SK-N-SH treated with all-trans-retinoic acid at 6 μM for 48 hours (cell line): Measurements from ENCODE around the gene SELENOM.

Experiments
- ATAC-seq: fragments of 200-7000 bp; cut with Tn5 transposase; 3 replicates; pipeline ENCODE4 v1.9.1; 2020; ENCODE audit warnings: mild to moderate bottlenecking, moderate library complexity
- ARNTL ChIP-seq: fragments of 450-650 bp; formaldehyde crosslinking; IDR thresholded peaks from 2 replicates; pipeline ENCODE4 v1.5.0; 2020; ENCODE audit warnings: low read depth, mild to moderate bottlenecking, moderate library complexity, borderline replicate concordance
- BACH2 ChIP-seq: fragments of 250-450 bp; sonication (Bioruptor Pico); IDR thresholded peaks from 2 replicates; pipeline ENCODE4 v1.9.0; 2021; ENCODE audit warnings: mild to moderate bottlenecking, borderline replicate concordance
- CSDC2 ChIP-seq: fragments of 250-450 bp; sonication (Bioruptor Pico); IDR thresholded peaks from 2 replicates; pipeline ENCODE4 v1.5.0; 2020; ENCODE audit warnings: mild to moderate bottlenecking, moderate library complexity
- ESRRG ChIP-seq: fragments of 250-450 bp; sonication (Bioruptor Pico); IDR thresholded peaks from 2 replicates; pipeline ENCODE4 v1.6.1; 2021; ENCODE audit warnings: mild to moderate bottlenecking
- GLIS3 ChIP-seq: fragments of 250-450 bp; sonication (Bioruptor Pico); IDR thresholded peaks from 2 replicates; pipeline ENCODE4 v1.5.0; 2020; ENCODE audit warnings: mild to moderate bottlenecking, moderate library complexity
- OSR1 ChIP-seq: fragments of 250-450 bp; sonication (Bioruptor Pico); IDR thresholded peaks from 2 replicates; pipeline ENCODE4 v1.8.0; 2022; ENCODE audit warnings: moderate library complexity, mild to moderate bottlenecking, inconsistent platforms
- PPARA ChIP-seq: fragments of 250-450 bp; sonication (Bioruptor Pico); IDR thresholded peaks from 2 replicates; pipeline ENCODE4 v1.5.0; 2020; ENCODE audit warnings: mild to moderate bottlenecking, borderline replicate concordance
- RARB ChIP-seq: fragments of 250-450 bp; sonication (Bioruptor Pico); IDR thresholded peaks from 2 replicates; pipeline ENCODE4 v1.8.0; 2021; ENCODE audit warnings: mild to moderate bottlenecking, moderate library complexity
- TCF4 ChIP-seq: fragments of 250-450 bp; sonication (Bioruptor Pico); IDR thresholded peaks from 2 replicates; pipeline ENCODE4 v1.8.0; 2021; ENCODE audit warnings: mild to moderate bottlenecking, moderate library complexity, borderline replicate concordance
- TOX ChIP-seq: fragments of 250-450 bp; sonication (Bioruptor Pico); IDR thresholded peaks from 2 replicates; pipeline ENCODE4 v1.8.0; 2021; ENCODE audit warnings: mild to moderate bottlenecking, moderate library complexity, borderline replicate concordance
- ZC3H10 ChIP-seq: fragments of 250-450 bp; sonication (Bioruptor Pico); IDR thresholded peaks from 2 replicates; pipeline ENCODE4 v1.5.1; 2021; ENCODE audit warnings: mild to moderate bottlenecking, moderate library complexity
- ZFP3 ChIP-seq: fragments of 250-450 bp; sonication (Bioruptor Pico); IDR thresholded peaks from 2 replicates; pipeline ENCODE4 v1.5.0; 2020; ENCODE audit warnings: mild to moderate bottlenecking, moderate library complexity
- ZFP30 ChIP-seq: fragments of 450-650 bp; formaldehyde crosslinking; IDR thresholded peaks from 2 replicates; pipeline ENCODE4 v1.5.0; 2022; ENCODE audit warnings: mild to moderate bottlenecking, moderate library complexity
- ZNF565 ChIP-seq: fragments of 450-650 bp; formaldehyde crosslinking; conservative IDR thresholded peaks from 2 replicates; pipeline ENCODE4 v1.5.0; 2020; ENCODE audit warnings: low read depth, mild to moderate bottlenecking, moderate library complexity
- ZNF70 ChIP-seq: fragments of 450-650 bp; formaldehyde crosslinking; IDR thresholded peaks from 2 replicates; pipeline ENCODE4 v1.5.0; 2020; ENCODE audit warnings: mild to moderate bottlenecking, moderate library complexity
- TF ChIP-seq, protein P1 (sequence below): fragments of 250-450 bp; sonication (Bioruptor Pico); IDR thresholded peaks from 2 replicates; pipeline ENCODE4 v1.5.1; 2020; ENCODE audit warnings: low read depth, mild to moderate bottlenecking, moderate library complexity
- TF ChIP-seq, protein P2 (sequence below): fragments of 250-450 bp; sonication (Bioruptor Pico); IDR thresholded peaks from 2 replicates; pipeline ENCODE4 v1.5.1; 2021; ENCODE audit warnings: mild to moderate bottlenecking, moderate library complexity
- TF ChIP-seq, protein P3 (sequence below): fragments of 250-450 bp; sonication (Bioruptor Pico); IDR thresholded peaks from 2 replicates; pipeline ENCODE4 v1.8.0; 2020; ENCODE audit warnings: mild to moderate bottlenecking, moderate library complexity, borderline replicate concordance
- TF ChIP-seq, protein P4 (sequence below): fragments of 250-450 bp; sonication (Bioruptor Pico); IDR thresholded peaks from 2 replicates; pipeline ENCODE4 v1.5.0; 2020; ENCODE audit warnings: mild to moderate bottlenecking, moderate library complexity

The SELENOM gene

DNA sequence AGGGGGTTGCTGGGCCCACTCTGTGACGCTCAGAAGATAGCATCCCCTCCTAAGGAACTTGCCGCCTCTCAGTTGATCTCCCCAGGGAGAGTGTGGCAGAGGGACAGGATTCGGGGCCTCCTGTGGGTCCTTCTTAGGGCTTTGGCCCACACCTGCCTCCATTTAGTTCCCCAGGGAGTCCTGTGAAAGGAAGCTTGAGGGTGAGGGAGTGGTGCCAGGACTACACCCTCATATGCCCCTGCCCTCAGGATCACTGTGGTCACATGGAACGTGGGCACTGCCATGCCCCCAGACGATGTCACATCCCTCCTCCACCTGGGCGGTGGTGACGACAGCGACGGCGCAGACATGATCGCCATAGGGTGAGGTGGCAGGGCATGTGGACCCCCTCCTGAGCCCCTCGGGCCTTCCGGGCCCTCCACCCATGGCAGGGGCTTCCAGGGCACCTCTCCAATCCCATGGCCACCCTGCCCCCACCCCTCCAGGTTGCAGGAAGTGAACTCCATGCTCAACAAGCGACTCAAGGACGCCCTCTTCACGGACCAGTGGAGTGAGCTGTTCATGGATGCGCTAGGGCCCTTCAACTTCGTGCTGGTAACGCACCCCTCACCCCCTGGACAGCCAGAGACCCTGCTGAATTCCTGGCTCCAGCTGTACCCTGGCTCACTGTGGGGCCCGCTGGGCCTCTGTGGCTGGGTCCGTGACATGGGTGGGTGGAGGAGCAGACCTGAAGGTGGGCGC is 18.9 kb upstream of the SELENOM start:
- TF ChIP-seq ZNF565 (CRISPR knock-in tag) (no peak), PPARA (no peak)
- TF ChIP-seq, all 23 proteins: peak for 0
- no peak for ATAC-seq

DNA sequence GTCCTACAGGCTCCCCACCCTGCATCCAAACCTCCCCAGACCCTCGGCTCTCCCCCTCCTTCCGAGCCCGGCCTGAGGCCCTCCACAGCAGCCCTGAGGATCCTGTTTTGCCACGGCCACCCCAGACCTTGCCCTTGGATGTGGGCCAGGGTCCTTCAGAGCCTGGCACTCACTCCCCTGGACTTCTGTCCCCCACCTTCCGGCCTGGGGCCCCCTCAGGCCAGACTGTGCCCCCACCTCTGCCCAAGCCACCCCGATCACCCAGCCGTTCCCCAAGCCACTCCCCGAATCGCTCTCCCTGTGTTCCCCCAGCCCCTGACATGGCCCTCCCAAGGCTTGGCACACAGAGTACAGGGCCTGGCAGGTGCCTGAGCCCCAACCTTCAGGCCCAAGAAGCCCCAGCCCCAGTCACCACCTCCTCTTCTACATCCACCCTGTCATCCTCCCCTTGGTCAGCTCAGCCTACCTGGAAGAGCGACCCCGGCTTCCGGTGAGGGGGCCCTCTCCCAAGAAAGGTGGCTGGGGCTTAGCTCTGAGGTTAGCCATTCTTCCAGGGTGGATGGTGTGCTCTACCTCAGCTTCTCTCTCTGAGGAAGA is 18.3 kb upstream of the SELENOM start:
- ATAC-seq, result no peak
- TF ChIP-seq ESRRG (CRISPR knock-in tag) (no peak), ZNF565 (CRISPR knock-in tag) (no peak)

DNA sequence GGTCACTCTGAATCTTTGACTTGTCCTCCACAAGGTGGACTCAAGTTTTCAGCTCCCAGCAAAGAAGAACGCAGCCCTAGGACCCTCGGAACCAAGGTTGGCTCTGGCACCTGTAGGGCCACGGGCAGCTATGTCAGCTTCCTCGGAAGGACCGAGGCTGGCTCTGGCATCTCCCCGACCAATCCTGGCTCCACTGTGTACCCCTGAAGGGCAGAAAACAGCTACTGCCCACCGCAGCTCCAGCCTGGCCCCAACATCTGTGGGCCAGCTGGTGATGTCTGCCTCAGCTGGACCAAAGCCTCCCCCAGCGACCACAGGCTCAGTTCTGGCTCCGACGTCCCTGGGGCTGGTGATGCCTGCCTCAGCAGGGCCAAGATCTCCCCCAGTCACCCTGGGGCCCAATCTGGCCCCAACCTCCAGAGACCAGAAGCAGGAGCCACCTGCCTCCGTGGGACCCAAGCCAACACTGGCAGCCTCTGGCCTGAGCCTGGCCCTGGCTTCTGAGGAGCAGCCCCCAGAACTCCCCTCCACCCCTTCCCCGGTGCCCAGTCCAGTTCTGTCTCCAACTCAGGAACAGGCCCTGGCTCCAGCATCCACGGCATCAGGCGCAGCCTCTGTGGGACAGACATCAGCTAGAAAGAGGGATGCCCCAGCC is 17.6 kb upstream of the SELENOM start:
- no peak for TF ChIP-seq ARNTL (CRISPR knock-in tag)
- TF ChIP-seq, protein P1, sequence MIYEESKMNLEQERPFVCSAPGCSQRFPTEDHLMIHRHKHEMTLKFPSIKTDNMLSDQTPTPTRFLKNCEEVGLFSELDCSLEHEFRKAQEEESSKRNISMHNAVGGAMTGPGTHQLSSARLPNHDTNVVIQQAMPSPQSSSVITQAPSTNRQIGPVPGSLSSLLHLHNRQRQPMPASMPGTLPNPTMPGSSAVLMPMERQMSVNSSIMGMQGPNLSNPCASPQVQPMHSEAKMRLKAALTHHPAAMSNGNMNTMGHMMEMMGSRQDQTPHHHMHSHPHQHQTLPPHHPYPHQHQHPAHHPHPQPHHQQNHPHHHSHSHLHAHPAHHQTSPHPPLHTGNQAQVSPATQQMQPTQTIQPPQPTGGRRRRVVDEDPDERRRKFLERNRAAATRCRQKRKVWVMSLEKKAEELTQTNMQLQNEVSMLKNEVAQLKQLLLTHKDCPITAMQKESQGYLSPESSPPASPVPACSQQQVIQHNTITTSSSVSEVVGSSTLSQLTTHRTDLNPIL, result no peak
- no peak for TF ChIP-seq ZFP3
- TF ChIP-seq, protein P2, sequence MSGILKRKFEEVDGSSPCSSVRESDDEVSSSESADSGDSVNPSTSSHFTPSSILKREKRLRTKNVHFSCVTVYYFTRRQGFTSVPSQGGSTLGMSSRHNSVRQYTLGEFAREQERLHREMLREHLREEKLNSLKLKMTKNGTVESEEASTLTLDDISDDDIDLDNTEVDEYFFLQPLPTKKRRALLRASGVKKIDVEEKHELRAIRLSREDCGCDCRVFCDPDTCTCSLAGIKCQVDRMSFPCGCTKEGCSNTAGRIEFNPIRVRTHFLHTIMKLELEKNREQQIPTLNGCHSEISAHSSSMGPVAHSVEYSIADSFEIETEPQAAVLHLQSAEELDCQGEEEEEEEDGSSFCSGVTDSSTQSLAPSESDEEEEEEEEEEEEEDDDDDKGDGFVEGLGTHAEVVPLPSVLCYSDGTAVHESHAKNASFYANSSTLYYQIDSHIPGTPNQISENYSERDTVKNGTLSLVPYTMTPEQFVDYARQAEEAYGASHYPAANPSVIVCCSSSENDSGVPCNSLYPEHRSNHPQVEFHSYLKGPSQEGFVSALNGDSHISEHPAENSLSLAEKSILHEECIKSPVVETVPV, result no peak
- TF ChIP-seq OSR1 (CRISPR knock-in tag), result no peak
- TF ChIP-seq RARB (CRISPR knock-in tag), result no peak
- TF ChIP-seq PPARA, result no peak
- no peak for TF ChIP-seq ZC3H10 (CRISPR knock-in tag)
- TF ChIP-seq TOX (CRISPR knock-in tag), result no peak
- no peak for TF ChIP-seq TCF4
- no peak for TF ChIP-seq ZFP30 (CRISPR knock-in tag)
- no peak for TF ChIP-seq GLIS3
- no peak for TF ChIP-seq ZNF70 (CRISPR knock-in tag)
- no peak for TF ChIP-seq BACH2
- no peak for TF ChIP-seq ESRRG (CRISPR knock-in tag)
- TF ChIP-seq CSDC2 (CRISPR knock-in tag), result no peak
- TF ChIP-seq, protein P3, sequence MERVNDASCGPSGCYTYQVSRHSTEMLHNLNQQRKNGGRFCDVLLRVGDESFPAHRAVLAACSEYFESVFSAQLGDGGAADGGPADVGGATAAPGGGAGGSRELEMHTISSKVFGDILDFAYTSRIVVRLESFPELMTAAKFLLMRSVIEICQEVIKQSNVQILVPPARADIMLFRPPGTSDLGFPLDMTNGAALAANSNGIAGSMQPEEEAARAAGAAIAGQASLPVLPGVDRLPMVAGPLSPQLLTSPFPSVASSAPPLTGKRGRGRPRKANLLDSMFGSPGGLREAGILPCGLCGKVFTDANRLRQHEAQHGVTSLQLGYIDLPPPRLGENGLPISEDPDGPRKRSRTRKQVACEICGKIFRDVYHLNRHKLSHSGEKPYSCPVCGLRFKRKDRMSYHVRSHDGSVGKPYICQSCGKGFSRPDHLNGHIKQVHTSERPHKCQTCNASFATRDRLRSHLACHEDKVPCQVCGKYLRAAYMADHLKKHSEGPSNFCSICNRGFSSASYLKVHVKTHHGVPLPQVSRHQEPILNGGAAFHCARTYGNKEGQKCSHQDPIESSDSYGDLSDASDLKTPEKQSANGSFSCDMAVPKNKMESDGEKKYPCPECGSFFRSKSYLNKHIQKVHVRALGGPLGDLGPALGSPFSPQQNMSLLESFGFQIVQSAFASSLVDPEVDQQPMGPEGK (CRISPR knock-in tag), result no peak
- no peak for TF ChIP-seq ZNF565 (CRISPR knock-in tag)
- no peak for ATAC-seq

DNA sequence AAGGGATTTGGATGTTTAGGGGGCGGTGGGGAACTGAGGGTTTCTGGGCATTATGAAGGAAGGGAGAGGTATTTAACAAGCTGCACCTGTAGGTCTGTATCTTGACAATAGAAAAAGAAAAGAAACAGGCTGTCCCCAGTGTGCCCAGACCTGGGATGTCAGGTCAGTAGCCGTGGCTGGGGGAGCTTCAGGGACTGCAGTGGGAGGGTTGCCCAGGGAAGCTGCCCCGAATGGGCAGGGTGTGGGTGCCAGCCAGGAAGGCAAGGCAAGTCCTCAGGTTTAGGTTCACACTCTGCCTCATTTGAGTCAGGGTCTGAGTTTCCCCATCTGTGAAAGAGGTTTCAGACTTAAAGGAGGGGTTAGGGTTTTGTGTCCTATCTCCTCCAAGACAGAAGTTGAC is 16.9 kb upstream of the SELENOM start:
- TF ChIP-seq, protein P3 (CRISPR knock-in tag), result no peak
- TF ChIP-seq, protein P4, sequence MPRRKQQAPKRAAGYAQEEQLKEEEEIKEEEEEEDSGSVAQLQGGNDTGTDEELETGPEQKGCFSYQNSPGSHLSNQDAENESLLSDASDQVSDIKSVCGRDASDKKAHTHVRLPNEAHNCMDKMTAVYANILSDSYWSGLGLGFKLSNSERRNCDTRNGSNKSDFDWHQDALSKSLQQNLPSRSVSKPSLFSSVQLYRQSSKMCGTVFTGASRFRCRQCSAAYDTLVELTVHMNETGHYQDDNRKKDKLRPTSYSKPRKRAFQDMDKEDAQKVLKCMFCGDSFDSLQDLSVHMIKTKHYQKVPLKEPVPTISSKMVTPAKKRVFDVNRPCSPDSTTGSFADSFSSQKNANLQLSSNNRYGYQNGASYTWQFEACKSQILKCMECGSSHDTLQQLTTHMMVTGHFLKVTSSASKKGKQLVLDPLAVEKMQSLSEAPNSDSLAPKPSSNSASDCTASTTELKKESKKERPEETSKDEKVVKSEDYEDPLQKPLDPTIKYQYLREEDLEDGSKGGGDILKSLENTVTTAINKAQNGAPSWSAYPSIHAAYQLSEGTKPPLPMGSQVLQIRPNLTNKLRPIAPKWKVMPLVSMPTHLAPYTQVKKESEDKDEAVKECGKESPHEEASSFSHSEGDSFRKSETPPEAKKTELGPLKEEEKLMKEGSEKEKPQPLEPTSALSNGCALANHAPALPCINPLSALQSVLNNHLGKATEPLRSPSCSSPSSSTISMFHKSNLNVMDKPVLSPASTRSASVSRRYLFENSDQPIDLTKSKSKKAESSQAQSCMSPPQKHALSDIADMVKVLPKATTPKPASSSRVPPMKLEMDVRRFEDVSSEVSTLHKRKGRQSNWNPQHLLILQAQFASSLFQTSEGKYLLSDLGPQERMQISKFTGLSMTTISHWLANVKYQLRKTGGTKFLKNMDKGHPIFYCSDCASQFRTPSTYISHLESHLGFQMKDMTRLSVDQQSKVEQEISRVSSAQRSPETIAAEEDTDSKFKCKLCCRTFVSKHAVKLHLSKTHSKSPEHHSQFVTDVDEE, result no peak
- TF ChIP-seq, all 23 proteins: peak for 0
- ATAC-seq, result no peak
